GM23248 (cell line): Measurements from ENCODE around the gene PBOV1.

Source experiments
- EZH2 ChIP-seq: fragments of 200-600 bp; sonication (generic); IDR thresholded peaks from 2 replicates; pipeline ENCODE4 v1.6.1; 2018; ENCODE audit warnings: antibody characterized with exemption, mild to moderate bottlenecking; ENCODE audit not compliant: insufficient read depth, poor library complexity, severe bottlenecking
- EZH2phosphoT487 ChIP-seq: fragments of 200-600 bp; sonication (generic); IDR thresholded peaks from 2 replicates; pipeline ENCODE4 v1.6.1; 2018; ENCODE audit warnings: antibody characterized with exemption, moderate library complexity, mild to moderate bottlenecking, low read depth; ENCODE audit not compliant: insufficient read depth

- TF ChIP-seq EZH2 (no peak), EZH2phosphoT487 (no peak)
These were observed 9.1 kb upstream of the PBOV1 start for GRCh38 chr6:138227316-138227781.
